ENCODE measurements around the gene CMTM1.

DNA sequence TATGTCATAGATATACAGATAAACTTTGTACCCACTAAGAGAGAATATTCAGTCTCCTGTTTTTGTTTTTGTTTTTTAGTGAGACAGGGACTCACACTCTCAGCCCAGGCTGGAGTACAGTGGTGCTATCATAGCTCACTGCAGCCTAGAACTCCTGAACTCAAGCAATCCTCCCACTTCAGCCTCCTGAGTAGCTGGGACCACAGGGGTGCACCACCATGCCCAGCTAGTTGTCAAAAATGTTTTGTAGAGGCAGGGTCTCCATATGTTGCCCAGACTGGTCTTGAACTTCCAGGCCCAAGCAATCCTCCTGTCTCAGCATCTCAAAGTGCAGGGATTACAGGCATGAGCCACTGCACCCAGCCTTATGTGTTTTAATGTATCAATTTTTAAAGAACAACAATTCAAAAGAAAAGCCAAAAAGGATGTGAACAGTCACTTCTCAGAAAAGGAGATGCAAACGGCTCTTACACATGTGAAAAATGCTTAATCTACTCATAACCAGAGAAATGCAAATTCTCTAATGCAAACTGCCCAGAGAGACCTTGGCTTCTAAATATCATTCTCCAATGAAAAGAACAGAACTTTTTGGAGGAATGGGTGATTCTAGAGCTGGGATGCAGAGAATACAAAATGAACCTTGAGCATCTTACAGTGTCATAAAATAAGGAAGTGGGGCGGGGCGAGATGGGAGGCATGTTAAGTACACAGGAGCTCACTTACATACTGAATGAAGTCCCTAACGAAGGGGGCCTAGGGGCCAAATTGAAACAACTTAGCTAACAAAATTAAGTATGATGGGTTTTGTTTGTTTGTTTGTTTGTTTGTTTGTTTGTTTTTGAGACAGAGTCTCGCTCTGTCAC, 31.0 kb downstream of the CMTM1 start:
- TF ChIP-seq, protein P1, sequence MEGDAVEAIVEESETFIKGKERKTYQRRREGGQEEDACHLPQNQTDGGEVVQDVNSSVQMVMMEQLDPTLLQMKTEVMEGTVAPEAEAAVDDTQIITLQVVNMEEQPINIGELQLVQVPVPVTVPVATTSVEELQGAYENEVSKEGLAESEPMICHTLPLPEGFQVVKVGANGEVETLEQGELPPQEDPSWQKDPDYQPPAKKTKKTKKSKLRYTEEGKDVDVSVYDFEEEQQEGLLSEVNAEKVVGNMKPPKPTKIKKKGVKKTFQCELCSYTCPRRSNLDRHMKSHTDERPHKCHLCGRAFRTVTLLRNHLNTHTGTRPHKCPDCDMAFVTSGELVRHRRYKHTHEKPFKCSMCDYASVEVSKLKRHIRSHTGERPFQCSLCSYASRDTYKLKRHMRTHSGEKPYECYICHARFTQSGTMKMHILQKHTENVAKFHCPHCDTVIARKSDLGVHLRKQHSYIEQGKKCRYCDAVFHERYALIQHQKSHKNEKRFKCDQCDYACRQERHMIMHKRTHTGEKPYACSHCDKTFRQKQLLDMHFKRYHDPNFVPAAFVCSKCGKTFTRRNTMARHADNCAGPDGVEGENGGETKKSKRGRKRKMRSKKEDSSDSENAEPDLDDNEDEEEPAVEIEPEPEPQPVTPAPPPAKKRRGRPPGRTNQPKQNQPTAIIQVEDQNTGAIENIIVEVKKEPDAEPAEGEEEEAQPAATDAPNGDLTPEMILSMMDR (conservative IDR thresholded peaks at IDR 0.05), result no peak
- TF ChIP-seq EZH2 (IDR thresholded peaks at IDR 0.05; ENCODE audit: low read depth), result no peak
